GM12872 (cell line): ENCODE results near the gene GLYATL1.

Source experiments
- CTCF ChIP-seq: IDR thresholded peaks from 3 replicates; pipeline ENCODE4 v1.5.1; 2011; ENCODE audit warnings: low read depth, mild to moderate bottlenecking, low read length, moderate library complexity; ENCODE audit not compliant: insufficient read depth

Gene GLYATL1

GRCh38 chr11:58939277-58939676 is at the start of gene GLYATL1:
TSS of gene GLYATL1 (plus strand) at chr11:58939488. CDS start at chr11:58947088, 7,600 bp downstream.
- no peak for TF ChIP-seq CTCF

- no peak for TF ChIP-seq CTCF
Measured at GRCh38 chr11:58893899-58894298, 45.4 kb upstream of the GLYATL1 start.

GRCh38 chr11:58898106-58898505 is 41.2 kb upstream of the GLYATL1 start:
- TF ChIP-seq CTCF = no peak

- TF ChIP-seq CTCF = peak; percentile 62
Measured at GRCh38 chr11:58900479-58901420, 38.5 kb upstream of the GLYATL1 start.

GRCh38 chr11:58902881-58903280 is 36.4 kb upstream of the GLYATL1 start:
- TF ChIP-seq CTCF = no peak

- TF ChIP-seq CTCF = no peak
Measured at GRCh38 chr11:58905011-58905720, 34.1 kb upstream of the GLYATL1 start.
